GM21390 (cell line): ENCODE measurements around the gene ST6GALNAC4.
A peak's percentile ranks its signal among the peaks of the same experiment; 100 is the strongest.

Experiments
- ATAC-seq: cut with Tn5 transposase; IDR thresholded peaks from one replicate; pipeline ENCODE4 v1.9.1; 2021; ENCODE audit not compliant: unreplicated experiment

ST6GALNAC4 gene

GRCh38 chr9:127915801-127916719 lies 781 bp downstream of the ST6GALNAC4 start:
- no peak for ATAC-seq

GRCh38 chr9:127915325-127915752 lies 1.5 kb downstream of the ST6GALNAC4 start:
- ATAC-seq = no peak

GRCh38 chr9:127913682-127914081 lies 3.2 kb downstream of the ST6GALNAC4 start:
- no peak for ATAC-seq

GRCh38 chr9:127912882-127913281 lies 4.0 kb downstream of the ST6GALNAC4 start:
- no peak for ATAC-seq

- no peak for ATAC-seq
These were observed 4.5 kb downstream of the ST6GALNAC4 start for GRCh38 chr9:127912296-127912695.

GRCh38 chr9:127910613-127911205 lies 6.1 kb downstream of the ST6GALNAC4 start:
- no peak for ATAC-seq

- no peak for ATAC-seq
These were observed 7.0 kb downstream of the ST6GALNAC4 start for GRCh38 chr9:127909839-127910273.

- no peak for ATAC-seq
These were observed 8.2 kb downstream of the ST6GALNAC4 start for GRCh38 chr9:127908660-127908926.

- ATAC-seq = no peak
These were observed 8.8 kb downstream of the ST6GALNAC4 start for GRCh38 chr9:127907867-127908659.

GRCh38 chr9:127905788-127906191 lies 11.1 kb downstream of the ST6GALNAC4 start:
- no peak for ATAC-seq

GRCh38 chr9:127905004-127905728 lies 11.7 kb downstream of the ST6GALNAC4 start:
- no peak for ATAC-seq

GRCh38 chr9:127904561-127905003 lies 12.3 kb downstream of the ST6GALNAC4 start:
- no peak for ATAC-seq

GRCh38 chr9:127903557-127904475 lies 13.0 kb downstream of the ST6GALNAC4 start:
- peak; percentile 29 for ATAC-seq

GRCh38 chr9:127899128-127899943 lies 17.5 kb downstream of the ST6GALNAC4 start, which contains the start of gene ST6GALNAC6:
Gene ST6GALNAC6 (minus strand): TSS chr9:127899603. CDS start chr9:127897981, 1,622 bp downstream.
- peak; percentile 63 for ATAC-seq

- no peak for ATAC-seq
These were observed 18.3 kb downstream of the ST6GALNAC4 start for GRCh38 chr9:127898433-127899127.

GRCh38 chr9:127897193-127897692 lies 19.6 kb downstream of the ST6GALNAC4 start:
- no peak for ATAC-seq

- ATAC-seq = no peak
These were observed 20.2 kb downstream of the ST6GALNAC4 start for GRCh38 chr9:127896395-127897192.
